H9 (cell line): Measurements from ENCODE around the gene SLC4A5. TPM values are rescaled to one million over a fixed set of nuclear protein-coding genes. Genes with fewer than 3 reads are reported as not detected.

ENCODE experiments used
- DNase-seq: peaks from one replicate; pipeline ENCODE4 v3.0.0-alpha.2; 2017
- H2AFZ ChIP-seq: one replicate; pipeline ENCODE4 v1.6.1; 2013; ENCODE audit warnings: mild to moderate bottlenecking, low read length, control low read depth, moderate library complexity
- H2AK5ac ChIP-seq: 2 replicates; pipeline ENCODE4 v1.6.1; 2013; ENCODE audit warnings: low read length, control low read depth, mixed read lengths; ENCODE audit not compliant: insufficient read length
- H2BK120ac ChIP-seq: one replicate; pipeline ENCODE4 v1.6.1; 2013; ENCODE audit warnings: low read depth, mild to moderate bottlenecking, low read length, control low read depth, inconsistent platforms; ENCODE audit not compliant: poor library complexity, severe bottlenecking
- H2BK12ac ChIP-seq: 2 replicates; pipeline ENCODE4 v1.6.1; 2013; ENCODE audit warnings: low read length, control low read depth, mixed read lengths, low read depth; ENCODE audit not compliant: insufficient read length
- H2BK15ac ChIP-seq: 2 replicates; pipeline ENCODE4 v1.6.1; 2013; ENCODE audit warnings: low read depth, low read length, control low read depth
- H2BK20ac ChIP-seq: one replicate; pipeline ENCODE4 v1.6.1; 2013; ENCODE audit warnings: low read depth, mild to moderate bottlenecking, low read length, control low read depth, inconsistent platforms; ENCODE audit not compliant: poor library complexity, severe bottlenecking
- H2BK5ac ChIP-seq: 2 replicates; pipeline ENCODE4 v1.6.1; 2013; ENCODE audit warnings: low read length, control low read depth, mixed read lengths; ENCODE audit not compliant: insufficient read length
- H3K14ac ChIP-seq: 2 replicates; pipeline ENCODE4 v1.6.1; 2013; ENCODE audit warnings: low read length, control low read depth; ENCODE audit not compliant: insufficient read depth
- H3K18ac ChIP-seq: 2 replicates; pipeline ENCODE4 v1.6.1; 2013; ENCODE audit warnings: low read depth, mild to moderate bottlenecking, mixed read lengths, low read length, control low read depth; ENCODE audit not compliant: insufficient read length
- H3K23ac ChIP-seq: 2 replicates; pipeline ENCODE4 v1.6.1; 2013; ENCODE audit warnings: low read length, control low read depth, mixed read lengths, low read depth; ENCODE audit not compliant: insufficient read length
- H3K23me2 ChIP-seq: 2 replicates; pipeline ENCODE4 v1.6.1; 2013; ENCODE audit warnings: low read depth, mild to moderate bottlenecking, mixed read lengths, low read length, control low read depth; ENCODE audit not compliant: insufficient read length, poor library complexity, severe bottlenecking
- H3K27ac ChIP-seq: 2 replicates; pipeline ENCODE4 v1.5.1; 2013; ENCODE audit warnings: low read length, control low read depth, mixed read lengths, low read depth; ENCODE audit not compliant: insufficient read length
- H3K27me3 ChIP-seq: 2 replicates; pipeline ENCODE4 v1.6.1; 2013; ENCODE audit warnings: low read length, control low read depth, inconsistent platforms; ENCODE audit not compliant: insufficient read depth
- H3K4ac ChIP-seq: 2 replicates; pipeline ENCODE4 v1.6.1; 2013; ENCODE audit warnings: low read depth, mild to moderate bottlenecking, control low read depth, inconsistent platforms, low read length, moderate library complexity
- H3K4me1 ChIP-seq: 2 replicates; pipeline ENCODE4 v1.6.1; 2013; ENCODE audit warnings: low read length, control low read depth, inconsistent platforms; ENCODE audit not compliant: insufficient read depth
- H3K4me2 ChIP-seq: 2 replicates; pipeline ENCODE4 v1.6.1; 2013; ENCODE audit warnings: low read length, control low read depth, mixed read lengths; ENCODE audit not compliant: insufficient read length, insufficient read depth
- H3K56ac ChIP-seq: 2 replicates; pipeline ENCODE4 v1.6.1; 2013; ENCODE audit warnings: low read depth, mild to moderate bottlenecking, mixed read lengths, low read length, control low read depth; ENCODE audit not compliant: insufficient read length
- H3K79me1 ChIP-seq: 2 replicates; pipeline ENCODE4 v1.6.1; 2013; ENCODE audit warnings: low read depth, mild to moderate bottlenecking, moderate library complexity, low read length, control low read depth, inconsistent platforms; ENCODE audit not compliant: insufficient read depth, poor library complexity, severe bottlenecking
- H3K79me2 ChIP-seq: 2 replicates; pipeline ENCODE4 v1.6.1; 2013; ENCODE audit warnings: low read length, control low read depth, inconsistent platforms; ENCODE audit not compliant: insufficient read depth
- H3K9ac ChIP-seq: 2 replicates; pipeline ENCODE4 v1.6.1; 2013; ENCODE audit warnings: low read length, control low read depth, mixed read lengths; ENCODE audit not compliant: insufficient read length; ENCODE audit errors: extremely low read depth
- H3K9me3 ChIP-seq: one replicate; pipeline ENCODE4 v1.6.1; 2013; ENCODE audit warnings: low read depth, low read length, inconsistent platforms; ENCODE audit not compliant: control insufficient read depth
- H3T11ph ChIP-seq: one replicate; pipeline ENCODE4 v1.6.1; 2013; ENCODE audit warnings: mild to moderate bottlenecking, low read length, control low read depth, inconsistent platforms
- H4K20me1 ChIP-seq: one replicate; pipeline ENCODE4 v1.6.1; 2013; ENCODE audit not compliant: control insufficient read depth, insufficient read length, insufficient read depth
- H4K5ac ChIP-seq: 2 replicates; pipeline ENCODE4 v1.6.1; 2013; ENCODE audit warnings: low read depth, mild to moderate bottlenecking, mixed read lengths, low read length, control low read depth; ENCODE audit not compliant: insufficient read length
- H4K8ac ChIP-seq: replicated peaks from 2 replicates; pipeline ENCODE4 v1.6.1; 2013; ENCODE audit warnings: low read length, control low read depth, mixed read lengths, low read depth; ENCODE audit not compliant: insufficient read length
- H4K91ac ChIP-seq: 2 replicates; pipeline ENCODE4 v1.6.1; 2013; ENCODE audit warnings: low read depth, mild to moderate bottlenecking, moderate library complexity, mixed read lengths, low read length, control low read depth; ENCODE audit not compliant: insufficient read length
- H3K27ac Mint-ChIP-seq, 3 experiments: 2 replicates in 2 of 3; 3 replicates in 1 of 3; pipeline ENCODE4 v1.8.0; 2020 to 2021; ENCODE audit warnings: mixed read lengths in 3 of 3, mild to moderate bottlenecking in 1 of 3, moderate library complexity in 1 of 3
- H3K27me3 Mint-ChIP-seq: 2 replicates; pipeline ENCODE4 v1.8.0; 2021; ENCODE audit warnings: low read depth, mild to moderate bottlenecking, moderate library complexity, mixed read lengths
- H3K36me3 Mint-ChIP-seq, 3 experiments: 2 replicates in 2 of 3; 3 replicates in 1 of 3; pipeline ENCODE4 v1.8.0; 2020 to 2021; ENCODE audit warnings: low read depth in 3 of 3, mixed read lengths in 3 of 3; ENCODE audit not compliant: insufficient read depth in 1 of 3
- H3K4me1 Mint-ChIP-seq, 2 experiments: 2 replicates each; pipeline ENCODE4 v1.8.0; 2020; ENCODE audit warnings: mixed read lengths in 2 of 2
- H3K4me3 Mint-ChIP-seq, 2 experiments: 2 replicates in 1 of 2; 3 replicates in 1 of 2; pipeline ENCODE4 v1.8.0; 2020 to 2021; ENCODE audit warnings: mild to moderate bottlenecking in 2 of 2, mixed read lengths in 2 of 2, moderate library complexity in 1 of 2
- H3K9me3 Mint-ChIP-seq, 2 experiments: 2 replicates in 1 of 2; 3 replicates in 1 of 2; pipeline ENCODE4 v1.8.0; 2020; ENCODE audit warnings: mild to moderate bottlenecking in 2 of 2, mixed read lengths in 2 of 2, moderate library complexity in 1 of 2
- WGBS: extraction: QIAGEN DNeasy Blood & Tissue Kit; methylation state at CpG from one replicate; pipeline ENCODE4 v1.1.7; 2013; ENCODE audit warnings: missing lambda C conversion rate, low lambda C conversion rate, mixed read lengths; ENCODE audit not compliant: insufficient read length; ENCODE audit errors: extremely low coverage; 5-methylcytosine and 5-hydroxymethylcytosine counted together
- total RNA-seq: library from RNA; stranded (reverse); gene quantifications from 2 replicates; pipeline ENCODE4 v1.2.1, GENCODE V29; 2021
- TF ChIP-seq, protein P1 (sequence below): fragments of 200-600 bp; sonication (generic); conservative IDR thresholded peaks from 3 replicates; pipeline ENCODE4 v1.8.0; 2021; ENCODE audit warnings: antibody characterized with exemption, mild to moderate bottlenecking

Gene SLC4A5
- total RNA-seq, 1 experiment from 2014 or later, result 0.50 TPM

GRCh38 chr2:74222300-74222650 lies 120.9 kb downstream of the SLC4A5 start:
- H3K36me3 Mint-ChIP-seq, result peaks cover 10 to 37% (median 24%) of the 10 kb centered on the region in 3 experiments; a peak in 6 of 7 replicates
- Histone ChIP-seq H4K91ac (no peak overlapping the region), H2BK15ac (no peak overlapping the region), H2BK120ac (no peak overlapping the region), H2AK5ac (no peak overlapping the region), H3K18ac (no peak overlapping the region), H3K4me1 (no peaks in the 10 kb centered on the region), H3K23me2 (no peaks in the 10 kb centered on the region), H3K14ac (no peak overlapping the region), H2BK20ac (no peak overlapping the region), H2AFZ (no peak overlapping the region), H4K8ac (no peak overlapping the region), H2BK12ac (no peak overlapping the region), H3K4ac (no peak overlapping the region), H3K27ac (no peak overlapping the region), H3K23ac (no peak overlapping the region), H4K20me1 (no peaks in the 10 kb centered on the region), H3K9ac (no peak overlapping the region), H3K79me1 (no peaks in the 10 kb centered on the region), H4K5ac (no peak overlapping the region), H3K9me3 (no peaks in the 10 kb centered on the region), H3T11ph (no peak overlapping the region), H2BK5ac (no peak overlapping the region), H3K27me3 (no peaks in the 10 kb centered on the region), H3K56ac (no peak overlapping the region), H3K4me2 (no peak overlapping the region), H3K79me2 (no peaks in the 10 kb centered on the region)
- peak overlapping the region in 1 of 3 experiments; percentile 60; a peak in 1 of 7 replicates for H3K27ac Mint-ChIP-seq
- H3K4me3 Mint-ChIP-seq, result no peak overlapping the region
- no CpG with 5 or more reads among the region's 6 CpGs for WGBS
- no peaks in the 10 kb centered on the region for H3K9me3 Mint-ChIP-seq
- peaks cover 1% of the 10 kb centered on the region for H3K27me3 Mint-ChIP-seq
- peaks cover 9 to 12% of the 10 kb centered on the region in 2 experiments; a peak in 2 of 4 replicates for H3K4me1 Mint-ChIP-seq
- TF ChIP-seq, protein P1, sequence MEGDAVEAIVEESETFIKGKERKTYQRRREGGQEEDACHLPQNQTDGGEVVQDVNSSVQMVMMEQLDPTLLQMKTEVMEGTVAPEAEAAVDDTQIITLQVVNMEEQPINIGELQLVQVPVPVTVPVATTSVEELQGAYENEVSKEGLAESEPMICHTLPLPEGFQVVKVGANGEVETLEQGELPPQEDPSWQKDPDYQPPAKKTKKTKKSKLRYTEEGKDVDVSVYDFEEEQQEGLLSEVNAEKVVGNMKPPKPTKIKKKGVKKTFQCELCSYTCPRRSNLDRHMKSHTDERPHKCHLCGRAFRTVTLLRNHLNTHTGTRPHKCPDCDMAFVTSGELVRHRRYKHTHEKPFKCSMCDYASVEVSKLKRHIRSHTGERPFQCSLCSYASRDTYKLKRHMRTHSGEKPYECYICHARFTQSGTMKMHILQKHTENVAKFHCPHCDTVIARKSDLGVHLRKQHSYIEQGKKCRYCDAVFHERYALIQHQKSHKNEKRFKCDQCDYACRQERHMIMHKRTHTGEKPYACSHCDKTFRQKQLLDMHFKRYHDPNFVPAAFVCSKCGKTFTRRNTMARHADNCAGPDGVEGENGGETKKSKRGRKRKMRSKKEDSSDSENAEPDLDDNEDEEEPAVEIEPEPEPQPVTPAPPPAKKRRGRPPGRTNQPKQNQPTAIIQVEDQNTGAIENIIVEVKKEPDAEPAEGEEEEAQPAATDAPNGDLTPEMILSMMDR, result no peak
- no peak for DNase-seq
